GM11168 (cell line): ENCODE results near the gene EXOC3.

Source experiments
- in situ Hi-C: fragments of 300-500 bp; cut with MboI; formaldehyde crosslinking; loops from one replicate; pipeline ENCODE4 v1.12.0; 2022; ENCODE audit warnings: low sequenced_read_pairs; ENCODE audit not compliant: unreplicated experiment

The EXOC3 gene

GRCh38 chr5:452978-453710 lies 10.2 kb downstream of the EXOC3 start:
- in situ Hi-C loops, result no loop called here

- in situ Hi-C loops, result no loop called here
These were observed 10.9 kb downstream of the EXOC3 start for GRCh38 chr5:453725-454481.

GRCh38 chr5:454936-455335 lies 12.0 kb downstream of the EXOC3 start:
- in situ Hi-C loops, result no loop called here

GRCh38 chr5:455806-456205 lies 12.8 kb downstream of the EXOC3 start:
- in situ Hi-C loops, result no loop called here

GRCh38 chr5:456351-457194 lies 13.6 kb downstream of the EXOC3 start:
- in situ Hi-C loops, result no loop called here

- in situ Hi-C loops, result no loop called here
These were observed 14.4 kb downstream of the EXOC3 start for GRCh38 chr5:457195-457961.

DNA sequence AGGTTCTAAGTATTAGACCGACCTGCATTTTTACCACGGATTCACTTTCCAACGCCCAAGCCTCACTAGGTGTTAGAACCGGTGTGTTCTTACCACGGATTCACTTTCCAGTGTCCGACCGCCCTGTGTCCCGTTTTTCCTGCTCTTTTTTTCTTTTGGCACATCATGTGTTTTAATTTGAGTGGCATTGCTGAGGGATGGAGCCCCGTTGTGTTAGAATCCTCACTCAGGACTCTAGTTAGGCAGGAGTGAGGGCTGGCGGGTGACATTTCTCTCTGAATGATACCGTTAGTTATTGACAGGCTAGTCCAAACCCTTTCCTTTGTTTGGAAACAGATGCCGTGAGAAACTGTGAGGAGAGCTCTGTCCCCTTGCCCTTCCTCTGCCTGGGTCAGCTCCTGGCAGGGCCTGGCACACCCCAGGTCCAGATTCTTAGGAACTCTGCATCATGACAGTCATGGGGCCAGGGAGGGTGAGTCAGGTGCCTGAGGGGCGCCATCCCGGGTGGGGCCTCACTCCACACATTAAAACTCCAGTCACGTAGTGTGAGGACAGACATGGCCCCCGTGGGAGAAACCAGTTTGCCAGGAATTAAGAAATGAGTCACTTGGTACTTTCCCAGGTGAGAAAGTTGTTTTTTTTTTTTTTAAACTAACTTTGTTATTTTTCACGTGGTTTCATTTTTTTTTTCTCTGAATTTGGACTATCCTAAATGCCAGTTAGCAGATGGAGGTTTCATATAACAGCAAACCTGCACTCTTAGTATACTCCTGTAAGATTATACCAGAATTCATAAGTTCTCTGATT lies 15.8 kb downstream of the EXOC3 start:
- in situ Hi-C loops, result no loop called here

DNA sequence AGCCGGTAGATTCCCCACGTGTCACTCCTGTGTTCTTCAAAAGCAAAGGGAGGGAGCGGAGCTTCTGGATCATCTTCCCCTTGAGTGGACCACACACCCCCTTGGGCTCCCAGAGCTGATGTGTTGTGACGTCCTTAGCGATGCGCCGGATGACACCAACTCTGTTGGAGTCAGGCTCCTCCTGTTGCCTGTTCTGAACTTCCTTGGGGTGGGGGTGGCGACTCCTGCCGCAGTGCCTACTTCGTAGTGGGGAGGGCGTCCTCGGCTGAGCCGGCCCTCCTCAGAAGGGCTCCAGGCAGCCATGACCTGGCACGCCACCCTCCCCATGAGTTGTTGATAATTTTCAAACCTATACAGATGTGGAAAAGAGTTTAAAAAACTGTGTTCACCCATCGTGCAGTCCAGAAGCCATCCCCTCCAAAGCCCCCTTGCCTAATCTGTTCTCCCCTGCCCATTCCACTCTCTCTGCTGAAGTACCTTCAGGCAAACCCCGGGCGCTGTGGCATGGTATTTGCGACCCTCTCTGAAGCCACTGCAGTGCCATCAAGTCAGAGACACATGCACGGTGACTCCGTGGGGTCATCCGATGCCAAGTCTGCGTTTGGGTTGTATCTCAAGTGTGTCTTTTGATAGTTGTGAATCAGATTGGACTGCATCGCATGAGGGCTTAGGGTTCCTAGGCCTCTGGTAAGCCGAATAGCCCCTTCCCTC lies 16.7 kb downstream of the EXOC3 start:
- in situ Hi-C loops, result no loop called here

- in situ Hi-C loops, result no loop called here
These were observed 17.3 kb downstream of the EXOC3 start for GRCh38 chr5:460273-460625.

DNA sequence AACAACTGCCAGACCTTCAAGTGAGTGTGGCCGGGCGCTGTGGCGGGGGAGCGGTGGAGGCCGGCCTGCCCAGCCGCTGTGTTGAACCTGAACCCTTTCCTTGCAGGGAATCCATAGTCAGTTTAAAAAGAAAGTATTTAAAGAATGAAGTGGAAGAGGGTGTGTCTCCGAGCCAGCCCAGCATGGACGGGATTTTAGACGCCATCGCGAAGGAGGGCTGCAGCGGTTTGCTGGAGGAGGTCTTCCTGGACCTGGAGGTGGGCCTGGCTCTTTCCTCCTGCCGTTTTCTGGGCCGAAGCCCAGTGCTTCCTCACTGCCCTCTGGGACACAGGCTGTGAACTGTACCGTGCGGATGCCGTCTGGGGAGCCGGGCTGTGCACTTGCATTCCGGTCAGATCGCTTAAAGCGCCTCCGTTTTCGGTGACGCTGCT lies 19.1 kb downstream of the EXOC3 start:
- in situ Hi-C loops, result no loop called here

DNA sequence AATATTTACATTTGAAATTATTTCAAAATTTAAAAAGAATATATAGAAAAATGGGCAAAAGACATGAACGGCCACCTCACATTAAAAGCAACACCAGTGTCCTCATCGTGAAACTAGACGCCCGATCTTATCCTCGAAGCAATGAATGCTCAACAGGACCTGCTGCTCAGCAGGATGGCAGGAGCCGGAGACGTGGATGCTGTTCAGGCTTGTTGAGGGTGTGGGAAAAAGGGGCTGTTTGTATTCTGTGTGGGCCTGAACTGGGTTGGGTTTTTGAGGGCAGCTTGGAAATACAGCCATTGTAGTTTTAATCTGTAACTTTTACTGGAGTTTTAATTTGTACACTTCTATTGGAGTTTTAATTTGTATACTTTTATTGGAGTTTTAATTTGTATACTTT lies 20.3 kb downstream of the EXOC3 start:
- in situ Hi-C loops, result no loop called here

GRCh38 chr5:463952-464351 lies 21.0 kb downstream of the EXOC3 start:
- in situ Hi-C loops, result no loop called here

- in situ Hi-C loops, result no loop called here
These were observed 21.5 kb downstream of the EXOC3 start for GRCh38 chr5:464446-464842.

DNA sequence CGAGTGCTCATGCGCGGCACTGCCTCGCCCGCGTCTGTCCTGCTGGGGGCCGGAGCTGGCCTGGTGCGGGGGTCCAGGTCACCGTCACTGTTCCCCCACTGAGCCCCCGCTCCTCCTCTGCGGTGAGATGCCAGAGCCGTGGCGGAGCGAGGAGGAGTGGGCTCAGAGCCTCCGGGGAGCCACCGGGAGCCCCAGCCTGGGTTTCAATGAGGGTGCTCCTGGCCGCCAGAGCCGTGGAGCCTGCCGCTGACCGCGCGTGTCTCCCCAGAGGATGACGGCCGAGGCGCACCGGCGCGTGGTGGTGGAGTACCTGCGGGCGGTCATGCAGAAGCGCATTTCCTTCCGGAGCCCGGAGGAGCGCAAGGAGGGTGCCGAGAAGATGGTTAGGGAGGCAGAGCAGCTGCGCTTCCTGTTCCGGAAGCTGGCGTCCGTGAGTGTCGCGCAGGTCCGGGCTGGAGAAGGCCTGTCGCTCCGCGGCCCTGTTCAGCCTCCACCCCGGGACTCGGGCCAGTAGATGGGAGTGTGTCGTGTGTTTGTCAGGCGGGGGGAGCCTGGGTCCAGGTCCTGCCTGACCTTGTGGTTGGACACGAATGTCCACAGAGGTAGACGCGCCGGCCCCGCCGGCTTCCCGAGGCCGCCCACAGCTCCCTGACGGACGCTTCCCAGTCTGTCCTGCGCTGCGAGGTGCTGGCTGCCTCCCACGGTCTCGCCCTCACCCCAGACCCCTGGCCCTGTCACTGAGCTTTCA lies 22.0 kb downstream of the EXOC3 start:
- in situ Hi-C loops, result no loop called here

DNA sequence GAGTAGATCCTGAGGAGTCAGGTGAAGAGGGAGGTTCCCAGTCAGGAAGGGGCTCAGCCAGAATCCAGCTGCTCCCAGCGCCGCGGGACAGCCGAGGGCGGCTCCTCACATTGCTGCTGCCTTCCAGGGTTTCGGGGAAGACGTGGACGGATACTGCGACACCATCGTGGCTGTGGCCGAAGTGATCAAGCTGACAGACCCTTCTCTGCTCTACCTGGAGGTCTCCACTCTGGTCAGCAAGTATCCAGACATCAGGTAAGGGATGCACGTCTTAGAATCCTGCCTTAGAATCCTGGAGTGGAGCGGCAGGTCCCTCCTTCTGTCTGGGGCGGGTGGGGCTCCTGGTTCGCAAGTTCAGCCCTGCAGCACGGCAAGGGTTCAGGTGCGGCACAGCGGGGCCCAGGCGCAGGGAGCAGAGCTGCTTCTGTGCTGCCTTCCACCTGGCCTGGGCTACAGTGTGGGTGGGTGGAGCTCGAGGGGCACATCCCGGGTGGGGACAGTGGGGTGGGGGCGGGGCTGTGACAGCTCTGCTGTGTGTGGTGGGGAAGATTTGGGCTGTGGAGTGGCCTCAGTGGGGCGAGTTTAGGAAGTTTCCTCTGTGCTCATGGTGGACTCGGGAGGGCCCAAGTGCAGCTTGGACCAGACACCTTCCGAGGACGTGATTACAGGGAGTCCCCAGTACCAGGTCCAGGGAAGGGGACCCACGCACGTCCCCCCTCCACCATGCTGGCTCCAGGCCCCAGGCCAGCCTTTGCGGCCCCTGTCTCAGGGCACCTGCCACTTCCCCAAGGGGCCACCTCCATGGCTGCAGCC lies 22.8 kb downstream of the EXOC3 start:
- in situ Hi-C loops, result no loop called here

DNA sequence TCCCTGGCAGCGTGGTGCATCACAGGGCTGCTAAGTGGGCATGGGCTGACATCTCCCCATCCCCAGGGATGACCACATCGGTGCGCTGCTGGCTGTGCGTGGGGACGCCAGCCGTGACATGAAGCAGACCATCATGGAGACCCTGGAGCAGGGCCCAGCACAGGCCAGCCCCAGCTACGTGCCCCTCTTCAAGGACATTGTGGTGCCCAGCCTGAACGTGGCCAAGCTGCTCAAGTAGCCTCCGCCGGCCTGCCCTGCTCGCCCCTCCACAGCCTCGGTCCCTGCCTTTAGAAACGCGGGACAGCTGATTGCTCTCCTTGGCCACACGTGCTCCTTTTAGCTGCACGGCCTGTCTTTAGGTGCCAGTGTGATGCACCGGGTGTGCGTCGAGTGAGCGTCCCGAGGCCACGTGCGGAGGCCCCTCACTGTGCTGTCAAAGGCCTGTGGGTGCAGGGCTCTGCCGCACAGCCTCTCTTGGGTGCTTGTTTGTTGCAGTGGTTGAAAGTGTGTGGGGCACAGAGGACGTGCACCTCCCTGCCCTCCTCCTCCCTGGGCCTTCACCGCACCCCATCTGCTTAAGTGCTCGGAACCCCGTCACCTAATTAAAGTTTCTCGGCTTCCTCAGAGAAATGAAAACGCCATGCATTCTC lies 23.8 kb downstream of the EXOC3 start:
- in situ Hi-C loops, result no loop called here

GRCh38 chr5:468401-468800 lies 25.4 kb downstream of the EXOC3 start:
- in situ Hi-C loops, result no loop called here
